Activated B cell treated with CpG ODN at 0.5 μM for 24 hours (primary cell): ENCODE data around the gene GDPD4. TPM values are rescaled to one million over a fixed set of nuclear protein-coding genes. Genes with fewer than 3 reads are reported as not detected.

Source experiments
- ATAC-seq: fragments of 200-7000 bp; cut with Tn5 transposase; one replicate; pipeline ENCODE4 v1.10.0; 2021; ENCODE audit warnings: low read depth, mild to moderate bottlenecking, moderate library complexity
- CTCF ChIA-PET: fragments of 350-600 bp; sonication (Branson Sonifier 250); formaldehyde crosslinking; loops from one replicate; lab custom pipeline; 2021; ENCODE audit warnings: antibody characterized with exemption; lab: Charles Lee
- POLR2A ChIA-PET: fragments of 350-600 bp; sonication (Branson Sonifier 250); formaldehyde crosslinking; loops from one replicate; lab custom pipeline; 2021; ENCODE audit warnings: antibody characterized with exemption; lab: Charles Lee
- DNase-seq: peaks from one replicate; pipeline ENCODE4 v3.0.0; 2022
- H3K27ac Mint-ChIP-seq: one replicate; pipeline ENCODE4 v1.8.0; 2020; ENCODE audit warnings: mixed read lengths
- H3K27me3 Mint-ChIP-seq: one replicate; pipeline ENCODE4 v1.8.0; 2021; ENCODE audit warnings: mixed read lengths
- H3K36me3 Mint-ChIP-seq: one replicate; pipeline ENCODE4 v1.8.0; 2021; ENCODE audit warnings: low read depth, mixed read lengths
- H3K4me1 Mint-ChIP-seq: one replicate; pipeline ENCODE4 v1.8.0; 2021; ENCODE audit warnings: mixed read lengths
- H3K4me3 Mint-ChIP-seq: one replicate; pipeline ENCODE4 v1.8.0; 2020; ENCODE audit warnings: mild to moderate bottlenecking, mixed read lengths
- H3K9me3 Mint-ChIP-seq: one replicate; pipeline ENCODE4 v1.8.0; 2020; ENCODE audit warnings: mixed read lengths
- intact Hi-C: fragments of 100-400 bp; cut with micrococcal nuclease; formaldehyde crosslinking; loops from one replicate; pipeline ENCODE4 v1.15.1; 2024
- total RNA-seq: library from RNA; stranded (reverse); gene quantifications from 2 replicates; pipeline ENCODE4 v1.2.3, GENCODE V29; 2022
- TF ChIP-seq, protein P1 (sequence below): fragments of 200-600 bp; IDR thresholded peaks from one replicate; pipeline ENCODE4 v1.8.0; 2022; ENCODE audit warnings: antibody characterized with exemption, mild to moderate bottlenecking

The GDPD4 gene
- total RNA-seq, 1 donor from 2014 or later = not detected

DNA sequence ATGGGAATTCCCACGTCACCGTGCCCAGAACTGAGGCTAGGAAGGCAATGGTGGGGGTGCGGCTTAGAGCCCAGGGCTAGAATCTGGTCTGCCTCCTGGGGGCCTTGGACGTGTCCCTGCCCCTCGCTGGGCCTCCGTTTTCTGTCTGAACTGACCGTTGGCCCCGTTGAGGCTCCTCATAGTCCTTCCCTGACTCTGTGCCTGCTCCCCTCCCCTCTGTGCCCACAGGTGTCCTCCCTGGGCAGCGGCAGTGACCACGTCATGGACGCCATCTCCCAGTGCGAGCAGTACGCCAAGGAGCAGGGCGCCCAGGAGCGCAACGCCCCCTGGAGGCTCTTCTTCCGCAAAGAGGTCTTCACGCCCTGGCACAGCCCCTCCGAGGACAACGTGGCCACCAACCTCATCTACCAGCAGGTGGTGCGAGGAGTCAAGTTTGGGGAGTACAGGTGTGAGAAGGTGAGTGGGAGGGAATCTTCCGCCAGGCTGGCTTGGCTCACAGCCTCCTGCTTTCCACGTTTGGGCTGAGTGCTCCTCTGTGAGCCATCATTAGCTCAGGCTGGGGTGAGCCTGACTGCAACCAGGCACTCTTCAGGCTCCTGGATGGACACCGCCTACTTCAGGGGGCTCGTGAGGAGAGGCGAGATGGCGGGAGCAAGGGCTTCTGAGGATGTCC is 109.5 kb downstream of the GDPD4 start:
- intact Hi-C loops = loop anchor here (1.0 to 2.0 kb wide), 2 partner anchors 356 to 427 kb away; no protein-coding TSS in a partner anchor
- Mint-ChIP-seq H3K4me1 (no peaks in the 10 kb centered on the region), H3K9me3 (no peaks in the 10 kb centered on the region), H3K27me3 (no peaks in the 10 kb centered on the region), H3K4me3 (no peak overlapping the region), H3K36me3 (no peaks in the 10 kb centered on the region), H3K27ac (no peak overlapping the region)
- TF ChIP-seq, protein P1, sequence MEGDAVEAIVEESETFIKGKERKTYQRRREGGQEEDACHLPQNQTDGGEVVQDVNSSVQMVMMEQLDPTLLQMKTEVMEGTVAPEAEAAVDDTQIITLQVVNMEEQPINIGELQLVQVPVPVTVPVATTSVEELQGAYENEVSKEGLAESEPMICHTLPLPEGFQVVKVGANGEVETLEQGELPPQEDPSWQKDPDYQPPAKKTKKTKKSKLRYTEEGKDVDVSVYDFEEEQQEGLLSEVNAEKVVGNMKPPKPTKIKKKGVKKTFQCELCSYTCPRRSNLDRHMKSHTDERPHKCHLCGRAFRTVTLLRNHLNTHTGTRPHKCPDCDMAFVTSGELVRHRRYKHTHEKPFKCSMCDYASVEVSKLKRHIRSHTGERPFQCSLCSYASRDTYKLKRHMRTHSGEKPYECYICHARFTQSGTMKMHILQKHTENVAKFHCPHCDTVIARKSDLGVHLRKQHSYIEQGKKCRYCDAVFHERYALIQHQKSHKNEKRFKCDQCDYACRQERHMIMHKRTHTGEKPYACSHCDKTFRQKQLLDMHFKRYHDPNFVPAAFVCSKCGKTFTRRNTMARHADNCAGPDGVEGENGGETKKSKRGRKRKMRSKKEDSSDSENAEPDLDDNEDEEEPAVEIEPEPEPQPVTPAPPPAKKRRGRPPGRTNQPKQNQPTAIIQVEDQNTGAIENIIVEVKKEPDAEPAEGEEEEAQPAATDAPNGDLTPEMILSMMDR = no peak
- no peak for DNase-seq
- POLR2A ChIA-PET = no interaction called here
- ATAC-seq = no peak
- CTCF ChIA-PET = no interaction called here

DNA sequence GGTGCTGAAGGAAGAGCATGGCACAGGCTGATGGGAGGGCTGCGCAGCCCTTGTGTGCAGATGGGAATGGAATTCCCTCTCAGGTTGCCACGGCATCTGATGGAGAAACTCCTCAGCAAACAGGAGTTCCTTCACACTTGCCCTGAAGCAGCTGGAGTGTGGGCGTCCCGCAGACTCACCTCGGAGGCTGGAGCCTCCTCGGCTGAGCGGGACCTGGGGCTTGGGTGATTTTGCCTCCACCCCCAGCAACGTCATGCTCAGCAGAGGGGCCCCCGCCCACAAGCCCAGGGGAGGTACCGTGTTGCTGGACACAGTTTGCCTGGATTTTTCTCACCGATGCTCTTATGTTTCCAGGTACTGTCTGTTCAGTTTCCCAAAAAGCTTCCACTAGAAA is 110.1 kb downstream of the GDPD4 start:
- ATAC-seq (no peak), DNase-seq (no peak)
- TF ChIP-seq, protein P1 = no peak
- intact Hi-C loops = no loop called here
- no peaks in the 10 kb centered on the region for H3K4me1 Mint-ChIP-seq
- ChIA-PET POLR2A (no interaction called here), CTCF (no interaction called here)
- H3K36me3 Mint-ChIP-seq = no peaks in the 10 kb centered on the region
- H3K4me3 Mint-ChIP-seq = no peak overlapping the region
- no peaks in the 10 kb centered on the region for H3K9me3 Mint-ChIP-seq
- no peaks in the 10 kb centered on the region for H3K27me3 Mint-ChIP-seq
- H3K27ac Mint-ChIP-seq = no peak overlapping the region

DNA sequence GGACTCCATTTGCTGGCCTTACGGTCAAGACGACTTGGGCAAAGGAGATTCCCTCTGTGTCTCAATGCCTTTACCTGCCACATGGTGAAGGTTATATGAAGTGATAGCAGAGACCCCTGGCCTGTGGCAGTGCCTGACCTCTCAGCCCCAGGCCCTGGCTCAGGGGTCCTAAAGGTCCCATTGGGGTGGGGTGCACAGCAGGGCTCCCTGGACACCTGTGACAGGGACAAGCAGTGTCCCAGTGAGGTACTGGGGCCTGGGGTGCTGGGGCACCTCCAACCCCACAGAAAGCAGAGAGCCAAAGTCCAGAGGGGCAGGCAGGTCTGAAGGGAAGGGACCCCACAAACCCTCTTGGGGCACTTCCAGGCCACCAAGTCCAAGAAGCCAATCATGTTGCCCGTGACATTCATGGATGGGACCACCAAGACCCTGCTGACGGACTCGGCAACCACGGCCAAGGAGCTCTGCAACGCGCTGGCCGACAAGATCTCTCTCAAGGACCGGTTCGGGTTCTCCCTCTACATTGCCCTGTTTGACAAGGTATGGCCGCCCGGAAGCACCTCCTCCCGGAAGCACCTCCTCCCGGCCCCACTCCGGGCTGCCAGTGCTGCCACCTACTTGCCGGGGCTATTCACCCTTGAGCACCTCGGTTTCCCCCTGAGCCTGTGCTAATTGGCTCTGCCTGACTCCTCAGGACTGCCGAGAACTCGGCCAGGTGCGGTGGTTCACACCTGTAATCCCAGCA is 111.0 kb downstream of the GDPD4 start:
- Mint-ChIP-seq H3K9me3 (no peaks in the 10 kb centered on the region), H3K27ac (no peak overlapping the region), H3K27me3 (no peaks in the 10 kb centered on the region), H3K4me3 (no peak overlapping the region), H3K4me1 (no peaks in the 10 kb centered on the region), H3K36me3 (no peaks in the 10 kb centered on the region)
- TF ChIP-seq, protein P1 = no peak
- ChIA-PET CTCF (interaction anchor here (5.2 kb wide), 1 partner anchor 63 kb away, joined by 28 read pairs; the partner anchor contains the start of gene MYO7A), POLR2A (no interaction called here)
- no peak for ATAC-seq
- intact Hi-C loops = no loop called here
- DNase-seq = no peak

DNA sequence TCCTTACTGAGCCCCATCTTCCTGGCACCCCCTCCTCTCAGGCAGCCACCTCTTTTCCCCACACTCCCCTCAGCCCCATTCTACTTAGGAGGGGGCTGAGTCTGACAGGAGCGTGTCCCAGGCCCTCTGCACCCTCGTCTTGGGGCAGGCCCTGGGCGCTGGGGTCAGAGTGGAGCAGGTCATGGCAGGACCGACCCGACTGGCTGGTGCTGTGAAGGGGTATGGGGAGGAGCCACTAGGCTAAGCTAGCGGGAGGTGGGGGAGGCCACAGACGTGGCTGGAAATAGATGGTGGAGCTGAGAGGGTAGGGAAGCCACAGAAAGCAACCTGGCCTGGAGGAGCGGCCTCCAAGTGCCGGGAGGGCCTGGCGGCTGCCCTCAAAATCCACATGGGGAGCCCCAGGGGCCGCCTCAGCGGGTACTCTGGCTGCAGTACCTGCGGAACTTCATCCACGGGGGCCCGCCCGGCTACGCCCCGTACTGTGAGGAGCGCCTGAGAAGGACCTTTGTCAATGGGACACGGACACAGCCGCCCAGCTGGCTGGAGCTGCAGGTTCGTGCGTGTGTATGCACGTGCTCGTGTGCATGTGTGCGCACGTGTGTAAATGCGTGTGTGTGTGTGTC is 111.8 kb downstream of the GDPD4 start:
- ATAC-seq (no peak), DNase-seq (no peak)
- TF ChIP-seq, protein P1 = no peak
- Mint-ChIP-seq H3K9me3 (no peaks in the 10 kb centered on the region), H3K27ac (no peak overlapping the region), H3K4me3 (no peak overlapping the region), H3K27me3 (no peaks in the 10 kb centered on the region), H3K36me3 (no peaks in the 10 kb centered on the region), H3K4me1 (no peaks in the 10 kb centered on the region)
- intact Hi-C loops = loop anchor here (5.0 kb wide), 1 partner anchor 267 kb away; no protein-coding TSS in a partner anchor
- ChIA-PET CTCF (interaction anchor here (5.2 kb wide), 1 partner anchor 62 kb away, joined by 28 read pairs; the partner anchor contains the start of gene MYO7A), POLR2A (no interaction called here)
